Measurements from ENCODE around the gene TBC1D4.
A peak's percentile ranks its signal among the peaks of the same experiment; 100 is the strongest.

The TBC1D4 gene

DNA sequence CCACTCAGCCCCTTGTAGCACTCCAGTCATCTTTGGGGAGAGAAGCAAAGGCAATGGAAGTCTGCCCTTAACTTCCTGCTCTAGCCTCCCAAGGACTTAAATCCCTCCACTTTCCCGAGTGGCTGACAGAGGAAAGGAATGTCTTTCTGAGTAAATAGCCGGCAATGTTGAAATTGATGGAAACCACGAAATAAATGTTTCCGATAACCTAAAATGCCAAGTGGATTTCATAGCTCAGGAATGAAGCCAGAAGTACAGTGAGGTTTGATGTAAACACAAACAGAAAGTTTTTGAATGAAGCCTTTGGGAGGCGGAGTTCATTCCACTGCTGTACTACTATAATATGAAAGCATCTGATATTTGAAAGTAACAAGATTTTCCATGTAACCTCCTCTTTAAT is 14.0 kb upstream of the TBC1D4 start:
- TF ChIP-seq, protein P1, sequence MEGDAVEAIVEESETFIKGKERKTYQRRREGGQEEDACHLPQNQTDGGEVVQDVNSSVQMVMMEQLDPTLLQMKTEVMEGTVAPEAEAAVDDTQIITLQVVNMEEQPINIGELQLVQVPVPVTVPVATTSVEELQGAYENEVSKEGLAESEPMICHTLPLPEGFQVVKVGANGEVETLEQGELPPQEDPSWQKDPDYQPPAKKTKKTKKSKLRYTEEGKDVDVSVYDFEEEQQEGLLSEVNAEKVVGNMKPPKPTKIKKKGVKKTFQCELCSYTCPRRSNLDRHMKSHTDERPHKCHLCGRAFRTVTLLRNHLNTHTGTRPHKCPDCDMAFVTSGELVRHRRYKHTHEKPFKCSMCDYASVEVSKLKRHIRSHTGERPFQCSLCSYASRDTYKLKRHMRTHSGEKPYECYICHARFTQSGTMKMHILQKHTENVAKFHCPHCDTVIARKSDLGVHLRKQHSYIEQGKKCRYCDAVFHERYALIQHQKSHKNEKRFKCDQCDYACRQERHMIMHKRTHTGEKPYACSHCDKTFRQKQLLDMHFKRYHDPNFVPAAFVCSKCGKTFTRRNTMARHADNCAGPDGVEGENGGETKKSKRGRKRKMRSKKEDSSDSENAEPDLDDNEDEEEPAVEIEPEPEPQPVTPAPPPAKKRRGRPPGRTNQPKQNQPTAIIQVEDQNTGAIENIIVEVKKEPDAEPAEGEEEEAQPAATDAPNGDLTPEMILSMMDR (conservative IDR thresholded peaks at IDR 0.05; ENCODE audit: low read length), result no peak

DNA sequence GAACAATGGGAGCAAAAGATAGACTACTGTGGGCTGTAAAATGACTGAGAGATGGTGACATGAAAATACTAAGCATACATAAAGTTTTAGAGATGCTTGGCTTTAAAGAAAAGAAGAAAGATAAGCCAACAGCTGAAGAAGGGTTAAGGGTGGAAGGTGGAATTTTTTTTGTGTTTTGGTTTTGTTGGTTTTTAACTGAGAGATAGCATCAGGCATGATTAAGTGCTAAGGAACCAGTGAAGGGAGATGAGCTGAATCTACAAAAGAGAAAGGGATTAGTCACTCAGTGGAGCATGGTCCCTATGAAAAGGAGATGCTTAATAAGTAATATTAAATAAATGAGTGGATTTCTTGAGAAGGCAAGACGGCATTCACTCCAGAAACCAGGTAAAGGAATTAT is 12.5 kb upstream of the TBC1D4 start:
- TF ChIP-seq, protein P1 (conservative IDR thresholded peaks at IDR 0.05; ENCODE audit: low read length), result no peak
- DNase-seq (ENCODE audit: low read depth), result no peak

More for the DNA sequence above, 14.0 kb upstream of the TBC1D4 start:
- no peak overlapping the region for H3K4me3 ChIP-seq (ENCODE audit: low read length)
- peak; percentile 88 for DNase-seq (ENCODE audit: low read depth)

DNA sequence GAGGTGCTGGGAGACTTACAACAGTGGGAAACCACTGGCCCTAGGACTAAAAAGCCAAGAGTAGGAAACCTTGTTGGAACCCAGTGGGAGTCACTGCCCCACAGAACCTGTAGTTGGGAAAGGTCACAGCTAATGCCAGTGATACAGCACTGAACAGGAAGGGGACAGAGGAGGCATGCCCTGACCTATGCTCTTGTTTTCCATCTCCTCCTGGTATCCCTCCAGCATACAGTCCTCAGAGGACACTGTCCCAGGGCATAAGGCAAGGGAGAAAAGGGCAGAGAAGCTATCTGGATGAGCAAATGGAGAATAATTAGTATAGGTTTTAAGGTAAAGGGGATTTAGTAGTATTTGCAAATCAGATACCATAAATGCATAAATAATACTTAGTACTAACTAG is 11.2 kb upstream of the TBC1D4 start:
- TF ChIP-seq, protein P1 (conservative IDR thresholded peaks at IDR 0.05; ENCODE audit: low read length), result no peak
- DNase-seq (ENCODE audit: low read depth), result no peak
- no peak overlapping the region for H3K4me3 ChIP-seq (ENCODE audit: low read length)

More for the DNA sequence above, 12.5 kb upstream of the TBC1D4 start:
- no peak overlapping the region for H3K4me3 ChIP-seq (ENCODE audit: low read length)

DNA sequence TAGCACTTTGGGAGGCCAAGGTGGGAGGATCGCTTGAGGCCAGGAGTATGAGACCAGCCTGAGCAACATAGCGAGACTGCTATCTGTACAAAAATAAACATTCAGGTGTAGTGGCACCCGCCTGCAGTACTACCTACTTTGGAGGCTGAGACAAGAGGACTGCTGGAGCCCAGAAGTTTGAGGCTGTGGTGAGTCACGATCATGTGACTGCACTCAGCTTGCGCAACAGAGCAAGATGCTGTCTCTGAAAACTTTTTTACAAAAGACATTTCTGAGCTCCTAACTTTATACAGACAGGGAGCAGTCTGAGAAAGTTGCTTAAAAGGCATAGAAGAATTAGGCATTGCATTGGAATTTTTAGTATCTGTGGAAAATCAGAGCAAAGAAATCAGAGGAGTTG is 10.4 kb upstream of the TBC1D4 start:
- TF ChIP-seq, protein P1 (conservative IDR thresholded peaks at IDR 0.05; ENCODE audit: low read length), result no peak
- H3K4me3 ChIP-seq (ENCODE audit: low read length), result no peak overlapping the region
- peak; percentile 69 for DNase-seq (ENCODE audit: low read depth)

DNA sequence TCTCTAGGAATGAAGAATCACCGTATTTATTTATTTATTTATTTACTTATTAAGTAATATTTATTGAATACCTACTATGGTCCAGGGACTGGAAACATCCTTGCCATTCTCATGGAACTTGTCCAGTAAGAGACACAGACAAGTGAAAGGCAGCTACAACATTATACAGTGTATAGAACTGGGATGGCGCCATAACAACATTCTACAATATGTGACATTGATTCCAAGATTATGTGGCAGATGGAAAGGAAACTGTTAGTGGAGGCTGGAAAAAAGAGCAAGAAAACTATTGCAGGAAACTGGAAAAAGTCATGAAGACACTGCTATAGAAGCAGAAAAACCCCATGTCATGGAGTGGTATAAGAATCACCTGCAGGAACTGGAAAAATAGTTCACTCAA is 9.4 kb upstream of the TBC1D4 start:
- TF ChIP-seq, protein P1 (conservative IDR thresholded peaks at IDR 0.05; ENCODE audit: low read length), result no peak
- no peak for DNase-seq (ENCODE audit: low read depth)
- no peak overlapping the region for H3K4me3 ChIP-seq (ENCODE audit: low read length)

DNA sequence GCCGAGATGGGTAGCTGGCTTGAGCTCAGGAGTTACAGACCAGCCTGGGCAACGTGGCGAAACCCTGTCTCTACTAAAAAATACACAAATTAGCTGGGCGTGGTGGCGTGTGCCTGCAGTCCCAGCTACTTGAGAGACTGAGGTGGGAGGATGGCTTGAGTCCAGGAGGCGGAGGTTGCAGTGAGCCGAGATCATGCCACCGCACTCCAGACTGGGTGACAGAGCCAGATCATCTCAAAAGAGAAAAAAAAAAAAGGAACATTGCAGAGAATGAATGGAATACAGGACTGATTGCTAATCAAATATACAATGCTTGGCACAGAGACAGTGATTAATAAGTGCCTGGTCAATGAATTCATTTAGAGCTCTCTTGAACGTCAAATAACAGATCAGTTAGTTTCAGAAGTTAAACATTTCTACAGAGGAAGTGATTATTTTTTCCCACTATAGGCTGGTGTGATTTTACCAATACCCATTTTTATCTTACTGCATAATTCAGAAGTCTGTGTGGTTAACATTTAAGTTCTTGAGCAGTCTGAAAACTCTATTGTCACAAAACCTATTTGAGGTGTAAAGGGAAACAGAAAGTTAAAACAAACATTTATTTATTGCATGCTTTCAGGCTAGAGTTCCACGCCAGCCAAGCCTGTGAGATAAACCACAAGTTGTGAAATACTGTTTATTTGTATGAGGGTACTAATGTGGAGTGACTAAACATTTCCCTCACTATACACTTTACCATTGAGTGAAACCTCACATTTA is 7.7 kb upstream of the TBC1D4 start:
- TF ChIP-seq, protein P1 (conservative IDR thresholded peaks at IDR 0.05; ENCODE audit: low read length), result no peak
- no peak overlapping the region for H3K4me3 ChIP-seq (ENCODE audit: low read length)
- DNase-seq (ENCODE audit: low read depth), result peak; percentile 82

Measured in AG10803 (cell line).